Activated naive CD4-positive, alpha-beta T cell treated with anti-CD3 and anti-CD28 coated beads for 36 hours (primary cell): ENCODE data around the gene LBH. TPM values are rescaled to one million over a fixed set of nuclear protein-coding genes. Genes with fewer than 3 reads are reported as not detected.
A peak's percentile ranks its signal among the peaks of the same experiment; 100 is the strongest.

ENCODE experiments used
- CTCF ChIA-PET: fragments of 350-600 bp; sonication (Branson Sonifier 250); formaldehyde crosslinking; loops from one replicate; lab custom pipeline; 2021; ENCODE audit warnings: antibody characterized with exemption; lab: Charles Lee
- DNase-seq: peaks from one replicate; pipeline ENCODE4 v3.0.0-alpha.2; 2020
- H3K27ac Mint-ChIP-seq: one replicate; pipeline ENCODE4 v1.8.0; 2021; ENCODE audit warnings: mild to moderate bottlenecking, mixed read lengths
- H3K27me3 Mint-ChIP-seq: one replicate; pipeline ENCODE4 v1.8.0; 2021; ENCODE audit warnings: low read depth, mixed read lengths
- H3K36me3 Mint-ChIP-seq: one replicate; pipeline ENCODE4 v1.8.0; 2021; ENCODE audit warnings: low read depth, mixed read lengths
- H3K4me1 Mint-ChIP-seq: one replicate; pipeline ENCODE4 v1.8.0; 2021; ENCODE audit warnings: low read depth, mixed read lengths
- H3K4me3 Mint-ChIP-seq: one replicate; pipeline ENCODE4 v1.8.0; 2021; ENCODE audit warnings: mild to moderate bottlenecking, moderate library complexity, mixed read lengths
- H3K9me3 Mint-ChIP-seq: one replicate; pipeline ENCODE4 v1.8.0; 2021; ENCODE audit warnings: mixed read lengths
- intact Hi-C: fragments of 100-400 bp; cut with micrococcal nuclease; formaldehyde crosslinking; loops from one replicate; pipeline ENCODE4 v1.15.1; 2023
- total RNA-seq, 2 experiments: library from RNA; stranded (reverse); gene quantifications; one replicate each; pipeline ENCODE4 v1.2.3, GENCODE V29; 2021

LBH gene
- total RNA-seq, 2 experiments from 2014 or later, result 71.4 to 75.3 TPM

GRCh38 chr2:30218338-30218713 is 13.0 kb upstream of the LBH start:
- CTCF ChIA-PET, result interaction anchor here (0.7 to 1.6 kb wide), 5 partner anchors 9 to 493 kb away, joined by 3 to 5 read pairs (median 3); no protein-coding TSS in a partner anchor
- no peak overlapping the region for H3K27ac Mint-ChIP-seq

GRCh38 chr2:30218814-30219213 is 12.5 kb upstream of the LBH start:
- CTCF ChIA-PET, result interaction anchor here (0.7 to 1.6 kb wide), 5 partner anchors 10 to 493 kb away, joined by 3 to 5 read pairs (median 3); no protein-coding TSS in a partner anchor
- no peak for DNase-seq
- H3K4me1 Mint-ChIP-seq, result peaks cover 29% of the 10 kb centered on the region
- H3K27me3 Mint-ChIP-seq, result no peaks in the 10 kb centered on the region
- H3K9me3 Mint-ChIP-seq, result no peaks in the 10 kb centered on the region
- H3K4me3 Mint-ChIP-seq, result no peak overlapping the region
- intact Hi-C loops, result no loop called here
- H3K27ac Mint-ChIP-seq, result no peak overlapping the region
- no peaks in the 10 kb centered on the region for H3K36me3 Mint-ChIP-seq

More at GRCh38 chr2:30218338-30218713, 13.0 kb upstream of the LBH start:
- no peak for DNase-seq
- intact Hi-C loops, result no loop called here
- no peaks in the 10 kb centered on the region for H3K36me3 Mint-ChIP-seq
- H3K27me3 Mint-ChIP-seq, result no peaks in the 10 kb centered on the region
- H3K9me3 Mint-ChIP-seq, result no peaks in the 10 kb centered on the region
- H3K4me1 Mint-ChIP-seq, result peaks cover 24% of the 10 kb centered on the region
- H3K4me3 Mint-ChIP-seq, result no peak overlapping the region

GRCh38 chr2:30219886-30220875 is 11.2 kb upstream of the LBH start:
- H3K27ac Mint-ChIP-seq, result no peak overlapping the region
- H3K27me3 Mint-ChIP-seq, result no peaks in the 10 kb centered on the region
- CTCF ChIA-PET, result interaction anchor here (1.0 to 1.9 kb wide), 4 partner anchors 10 to 492 kb away, joined by 3 to 12 read pairs (median 6); no protein-coding TSS in a partner anchor
- H3K9me3 Mint-ChIP-seq, result no peaks in the 10 kb centered on the region
- intact Hi-C loops, result no loop called here
- H3K36me3 Mint-ChIP-seq, result no peaks in the 10 kb centered on the region
- no peak overlapping the region for H3K4me3 Mint-ChIP-seq
- peaks cover 39% of the 10 kb centered on the region for H3K4me1 Mint-ChIP-seq
- DNase-seq, result no peak

GRCh38 chr2:30221531-30221930 is 9.8 kb upstream of the LBH start:
- Mint-ChIP-seq H3K27me3 (no peaks in the 10 kb centered on the region), H3K4me3 (no peak overlapping the region), H3K4me1 (peaks cover 53% of the 10 kb centered on the region), H3K36me3 (no peaks in the 10 kb centered on the region), H3K9me3 (no peaks in the 10 kb centered on the region), H3K27ac (no peak overlapping the region)
- intact Hi-C loops, result no loop called here
- no peak for DNase-seq
- CTCF ChIA-PET, result interaction anchor here (1.7 to 1.9 kb wide), 2 partner anchors 12 to 56 kb away, joined by 10 to 12 read pairs; no protein-coding TSS in a partner anchor

- no peak for DNase-seq
- Mint-ChIP-seq H3K27me3 (no peaks in the 10 kb centered on the region), H3K27ac (no peak overlapping the region), H3K36me3 (no peaks in the 10 kb centered on the region), H3K4me1 (peaks cover 57% of the 10 kb centered on the region), H3K4me3 (no peak overlapping the region), H3K9me3 (no peaks in the 10 kb centered on the region)
- CTCF ChIA-PET, result interaction anchor here (1.7 to 9.8 kb wide), 4 partner anchors 12 to 489 kb away, joined by 6 to 97 read pairs (median 11); no protein-coding TSS in a partner anchor
- intact Hi-C loops, result no loop called here
Observed at GRCh38 chr2:30222031-30222430, 9.3 kb upstream of the LBH start.

GRCh38 chr2:30222636-30223360 is 8.5 kb upstream of the LBH start:
- Mint-ChIP-seq H3K4me1 (peaks cover 60% of the 10 kb centered on the region), H3K9me3 (no peaks in the 10 kb centered on the region), H3K4me3 (no peak overlapping the region), H3K27ac (no peak overlapping the region), H3K27me3 (no peaks in the 10 kb centered on the region), H3K36me3 (no peaks in the 10 kb centered on the region)
- intact Hi-C loops, result no loop called here
- DNase-seq, result no peak
- CTCF ChIA-PET, result interaction anchor here (0.5 to 9.8 kb wide), 8 partner anchors 9 to 488 kb away, joined by 3 to 97 read pairs (median 4); no protein-coding TSS in a partner anchor

GRCh38 chr2:30223413-30223874 is 7.9 kb upstream of the LBH start:
- no peaks in the 10 kb centered on the region for H3K27me3 Mint-ChIP-seq
- CTCF ChIA-PET, result interaction anchor here (0.8 to 9.8 kb wide), 10 partner anchors 9 to 488 kb away, joined by 3 to 97 read pairs (median 4); no protein-coding TSS in a partner anchor
- DNase-seq, result peak; percentile 46
- no peaks in the 10 kb centered on the region for H3K9me3 Mint-ChIP-seq
- no peaks in the 10 kb centered on the region for H3K36me3 Mint-ChIP-seq
- H3K4me1 Mint-ChIP-seq, result peaks cover 61% of the 10 kb centered on the region
- intact Hi-C loops, result no loop called here
- H3K27ac Mint-ChIP-seq, result peak overlapping the region; percentile 27
- H3K4me3 Mint-ChIP-seq, result no peak overlapping the region

- Mint-ChIP-seq H3K27me3 (no peaks in the 10 kb centered on the region), H3K9me3 (no peaks in the 10 kb centered on the region), H3K4me1 (peaks cover 58% of the 10 kb centered on the region), H3K27ac (peak overlapping the region; percentile 18), H3K36me3 (no peaks in the 10 kb centered on the region), H3K4me3 (peak overlapping the region; percentile 23)
- CTCF ChIA-PET, result interaction anchor here (0.8 to 9.8 kb wide), 8 partner anchors 10 to 487 kb away, joined by 3 to 97 read pairs (median 4); no protein-coding TSS in a partner anchor
- intact Hi-C loops, result no loop called here
- DNase-seq, result no peak
Observed at GRCh38 chr2:30224151-30224550, 7.2 kb upstream of the LBH start.

- Mint-ChIP-seq H3K4me3 (peak overlapping the region; percentile 81), H3K27ac (peak overlapping the region; percentile 87), H3K27me3 (peaks cover 3% of the 10 kb centered on the region), H3K4me1 (peaks cover 64% of the 10 kb centered on the region), H3K36me3 (no peaks in the 10 kb centered on the region), H3K9me3 (no peaks in the 10 kb centered on the region)
- intact Hi-C loops, result loop anchor here (1.0 kb wide), 1 partner anchor 16 kb away; no protein-coding TSS in a partner anchor
- peak; percentile 60 for DNase-seq
- CTCF ChIA-PET, result interaction anchor here (0.9 to 9.8 kb wide), 9 partner anchors 10 to 486 kb away, joined by 3 to 97 read pairs (median 7); no protein-coding TSS in a partner anchor
Observed at GRCh38 chr2:30225131-30225762, 6.1 kb upstream of the LBH start.

- peak overlapping the region; percentile 81 for H3K4me3 Mint-ChIP-seq
- H3K36me3 Mint-ChIP-seq, result no peaks in the 10 kb centered on the region
- H3K27ac Mint-ChIP-seq, result peak overlapping the region; percentile 87
- intact Hi-C loops, result loop anchor here (1.0 kb wide), 6 partner anchors 10 to 222 kb away; no protein-coding TSS in a partner anchor
- DNase-seq, result peak; percentile 51
- H3K9me3 Mint-ChIP-seq, result no peaks in the 10 kb centered on the region
- H3K27me3 Mint-ChIP-seq, result peaks cover 3% of the 10 kb centered on the region
- H3K4me1 Mint-ChIP-seq, result peaks cover 69% of the 10 kb centered on the region
- CTCF ChIA-PET, result interaction anchor here (0.6 to 9.8 kb wide), 19 partner anchors 9 to 485 kb away, joined by 3 to 97 read pairs (median 4); partner anchors contain the start of gene YPEL5
Observed at GRCh38 chr2:30226144-30227032, 4.9 kb upstream of the LBH start.
